Keratinocyte (primary cell): ENCODE results near the gene RERE.

ENCODE experiments used
- EZH2 ChIP-seq: IDR thresholded peaks from one replicate; pipeline ENCODE4 v1.6.1; 2012; ENCODE audit warnings: inconsistent platforms, mild to moderate bottlenecking, low read length, moderate library complexity
- TF ChIP-seq, protein P1 (sequence below), 3 experiments: IDR thresholded peaks in 1 of 3; conservative IDR thresholded peaks in 1 of 3; optimal IDR thresholded peaks in 1 of 3; 2 replicates in 2 of 3; 3 replicates in 1 of 3; pipeline versions ENCODE3 to v1.5.1; 2011; ENCODE audit warnings: low read length in 3 of 3, mild to moderate bottlenecking in 3 of 3, moderate library complexity in 2 of 3, control low read depth in 1 of 3, inconsistent platforms in 1 of 3; ENCODE audit not compliant: insufficient read depth in 2 of 3; ENCODE audit errors: extremely low read depth in 1 of 3

DNA sequence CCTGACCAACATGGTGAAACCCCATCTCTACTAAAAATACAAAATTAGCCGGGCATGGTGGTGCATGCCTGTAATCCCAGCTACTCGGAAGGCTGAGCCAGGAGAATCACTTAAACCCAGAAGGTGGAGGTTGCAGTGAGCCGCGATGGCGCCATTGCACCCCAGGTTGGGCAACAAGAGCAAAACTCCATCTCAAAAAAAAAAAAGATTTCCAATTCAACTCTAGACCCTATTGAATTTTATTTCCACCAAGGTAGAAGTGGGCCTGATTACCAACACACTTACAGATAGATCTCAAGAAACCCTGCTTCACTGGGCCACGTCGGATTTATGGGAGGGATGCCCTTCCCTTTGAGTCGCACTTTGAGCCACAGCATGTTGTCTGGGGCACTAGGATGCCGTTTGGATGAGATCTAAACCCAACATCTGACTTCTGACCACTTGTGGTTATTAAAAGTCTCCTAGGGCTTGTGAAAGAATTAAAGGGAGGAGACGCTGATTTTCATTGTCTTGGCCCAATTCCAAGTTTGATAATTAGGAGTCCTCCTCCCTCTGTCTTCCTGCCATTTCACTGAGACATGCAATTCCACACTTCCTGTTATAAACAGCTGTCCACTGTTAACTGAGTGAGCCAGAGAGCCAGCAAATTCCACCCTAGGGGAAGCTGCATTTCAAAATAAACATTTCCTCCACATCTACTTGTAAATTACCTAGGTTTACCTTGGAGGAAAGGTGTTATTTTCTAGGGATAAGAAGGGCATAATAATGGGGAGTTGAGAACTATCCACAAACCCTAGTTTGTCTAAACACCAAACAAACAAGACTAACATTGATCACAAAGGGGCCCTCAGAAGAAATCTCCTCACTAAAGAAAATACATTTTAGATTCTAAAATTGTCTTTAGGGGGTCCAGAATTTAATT, 5.2 kb upstream of the RERE start:
- TF ChIP-seq, protein P1, sequence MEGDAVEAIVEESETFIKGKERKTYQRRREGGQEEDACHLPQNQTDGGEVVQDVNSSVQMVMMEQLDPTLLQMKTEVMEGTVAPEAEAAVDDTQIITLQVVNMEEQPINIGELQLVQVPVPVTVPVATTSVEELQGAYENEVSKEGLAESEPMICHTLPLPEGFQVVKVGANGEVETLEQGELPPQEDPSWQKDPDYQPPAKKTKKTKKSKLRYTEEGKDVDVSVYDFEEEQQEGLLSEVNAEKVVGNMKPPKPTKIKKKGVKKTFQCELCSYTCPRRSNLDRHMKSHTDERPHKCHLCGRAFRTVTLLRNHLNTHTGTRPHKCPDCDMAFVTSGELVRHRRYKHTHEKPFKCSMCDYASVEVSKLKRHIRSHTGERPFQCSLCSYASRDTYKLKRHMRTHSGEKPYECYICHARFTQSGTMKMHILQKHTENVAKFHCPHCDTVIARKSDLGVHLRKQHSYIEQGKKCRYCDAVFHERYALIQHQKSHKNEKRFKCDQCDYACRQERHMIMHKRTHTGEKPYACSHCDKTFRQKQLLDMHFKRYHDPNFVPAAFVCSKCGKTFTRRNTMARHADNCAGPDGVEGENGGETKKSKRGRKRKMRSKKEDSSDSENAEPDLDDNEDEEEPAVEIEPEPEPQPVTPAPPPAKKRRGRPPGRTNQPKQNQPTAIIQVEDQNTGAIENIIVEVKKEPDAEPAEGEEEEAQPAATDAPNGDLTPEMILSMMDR (optimal IDR thresholded peaks at IDR 0.05 in 1 of 3, IDR thresholded peaks at IDR 0.05 in 1 of 3, conservative IDR thresholded peaks at IDR 0.05 in 1 of 3; ENCODE audit: extremely low read depth in 1 of 3, insufficient read depth in 2 of 3, low read length in 3 of 3), result no peak
- no peak for TF ChIP-seq EZH2
